ENCODE measurements around the gene VTI1B.
A peak's percentile ranks its signal among the peaks of the same experiment; 100 is the strongest.
"Not testable (repeated sequence)": the region's sequence is repeated elsewhere in the genome, so short reads cannot be mapped to it uniquely, and the experiment has no call there.

Gene VTI1B

GRCh38 chr14:67674480-67675218, at the start of gene VTI1B:
TSS of gene VTI1B (minus strand) at chr14:67674632. CDS start at chr14:67674489, 143 bp downstream.
- DNase-seq (ENCODE audit: low read depth in 2 of 2, low spot score in 1 of 2) = peak; percentile 42 to 54

- no peak for DNase-seq (ENCODE audit: low read depth in 2 of 2, low spot score in 1 of 2)
These were observed 47.9 kb upstream of the VTI1B start for GRCh38 chr14:67722293-67722692.

- no peak for DNase-seq (ENCODE audit: low read depth in 2 of 2, low spot score in 1 of 2)
These were observed 47.4 kb upstream of the VTI1B start for GRCh38 chr14:67721875-67722274.

- DNase-seq (ENCODE audit: low read depth in 2 of 2, low spot score in 1 of 2) = no peak
These were observed 45.4 kb upstream of the VTI1B start for GRCh38 chr14:67719866-67720265.

- not testable (repeated sequence) for DNase-seq (ENCODE audit: low read depth in 2 of 2, low spot score in 1 of 2)
These were observed 45.0 kb upstream of the VTI1B start for GRCh38 chr14:67719385-67719784.

- DNase-seq (ENCODE audit: low read depth in 2 of 2, low spot score in 1 of 2) = no peak
These were observed 43.8 kb upstream of the VTI1B start for GRCh38 chr14:67718265-67718664.

- no peak for DNase-seq (ENCODE audit: low read depth in 2 of 2, low spot score in 1 of 2)
These were observed 42.6 kb upstream of the VTI1B start for GRCh38 chr14:67717048-67717447.

- DNase-seq (ENCODE audit: low read depth in 2 of 2, low spot score in 1 of 2) = no peak
These were observed 35.8 kb upstream of the VTI1B start for GRCh38 chr14:67710209-67710608.

GRCh38 chr14:67709796-67710195, 35.4 kb upstream of the VTI1B start:
- not testable (repeated sequence) for DNase-seq (ENCODE audit: low read depth in 2 of 2, low spot score in 1 of 2)

GRCh38 chr14:67709346-67709745, 34.9 kb upstream of the VTI1B start:
- not testable (repeated sequence) for DNase-seq (ENCODE audit: low read depth in 2 of 2, low spot score in 1 of 2)

GRCh38 chr14:67705211-67705610, 30.8 kb upstream of the VTI1B start:
- DNase-seq (ENCODE audit: low read depth in 2 of 2, low spot score in 1 of 2) = no peak

GRCh38 chr14:67704484-67705089, 30.2 kb upstream of the VTI1B start:
- peak in 1 of 2 donors; percentile 6 for DNase-seq (ENCODE audit: low read depth in 2 of 2, low spot score in 1 of 2)

- DNase-seq (ENCODE audit: low read depth in 2 of 2, low spot score in 1 of 2) = no peak
These were observed 29.6 kb upstream of the VTI1B start for GRCh38 chr14:67703997-67704396.

GRCh38 chr14:67701492-67701891, 27.1 kb upstream of the VTI1B start, which contains the start of gene RDH12:
TSS of gene RDH12 (plus strand) at chr14:67701886. CDS start at chr14:67722643, 20,757 bp downstream.
- DNase-seq (ENCODE audit: low read depth in 2 of 2, low spot score in 1 of 2) = not testable (repeated sequence)

GRCh38 chr14:67698179-67698578, 23.7 kb upstream of the VTI1B start:
- DNase-seq (ENCODE audit: low read depth in 2 of 2, low spot score in 1 of 2) = no peak

- no peak for DNase-seq (ENCODE audit: low read depth in 2 of 2, low spot score in 1 of 2)
These were observed 22.6 kb upstream of the VTI1B start for GRCh38 chr14:67697006-67697405.

- peak; percentile 52 to 64 for DNase-seq (ENCODE audit: low read depth in 2 of 2, low spot score in 1 of 2)
These were observed 21.0 kb upstream of the VTI1B start, which contains the start of gene RDH11 for GRCh38 chr14:67695394-67695949. TSS of gene RDH11 (minus strand) at chr14:67695764. CDS start at chr14:67695703, 61 bp downstream.

- peak; percentile 26 to 31 for DNase-seq (ENCODE audit: low read depth in 2 of 2, low spot score in 1 of 2)
These were observed 20.5 kb upstream of the VTI1B start for GRCh38 chr14:67694791-67695393.

GRCh38 chr14:67690011-67690410, 15.6 kb upstream of the VTI1B start:
- DNase-seq (ENCODE audit: low read depth in 2 of 2, low spot score in 1 of 2) = no peak

- DNase-seq (ENCODE audit: low read depth in 2 of 2, low spot score in 1 of 2) = no peak
These were observed 9.4 kb upstream of the VTI1B start for GRCh38 chr14:67683842-67684241.

GRCh38 chr14:67680941-67681340, 6.5 kb upstream of the VTI1B start:
- DNase-seq (ENCODE audit: low read depth in 2 of 2, low spot score in 1 of 2) = no peak

- no peak for DNase-seq (ENCODE audit: low read depth in 2 of 2, low spot score in 1 of 2)
These were observed 5.7 kb upstream of the VTI1B start for GRCh38 chr14:67680121-67680602.

All from stimulated activated CD8-positive, alpha-beta memory T cell treated with anti-CD3 and anti-CD28 coated beads, Interleukin-4, amount 100 ng/mL, for 1 hour (primary cell).